Testis (tissue), 3 donors: Measurements from ENCODE around the gene ADIPOR1. TPM values are rescaled to one million over a fixed set of nuclear protein-coding genes. Genes with fewer than 3 reads are reported as not detected.

Experiments
- DNase-seq: peaks from one replicate; pipeline ENCODE4 v3.0.0-alpha.2; 2019
- H3K27ac ChIP-seq, 2 donors: fragments of 200-600 bp; sonication (generic); one replicate each; pipeline ENCODE4 v1.5.1; 2019
- H3K27me3 ChIP-seq: fragments of 200-600 bp; sonication (generic); one replicate; pipeline ENCODE4 v1.5.1; 2019
- H3K36me3 ChIP-seq: fragments of 200-600 bp; sonication (generic); one replicate; pipeline ENCODE4 v1.5.1; 2017; ENCODE audit warnings: low read depth; ENCODE audit errors: missing control alignments
- H3K4me1 ChIP-seq: fragments of 200-600 bp; sonication (generic); one replicate; pipeline ENCODE4 v1.5.1; 2019
- H3K4me3 ChIP-seq, 2 donors: fragments of 200-600 bp; sonication (generic); one replicate each; pipeline ENCODE4 v1.5.1; 2017 to 2019
- H3K9me3 ChIP-seq: fragments of 200-600 bp; sonication (generic); one replicate; pipeline ENCODE4 v1.5.1; 2017
- CTCF ChIP-seq, 3 experiments: fragments of 450-650 bp in 2 of 3; fragments of 200-600 bp in 1 of 3; sonication (generic) in 1 of 3; IDR thresholded peaks; one replicate each; pipeline ENCODE4 v1.5.1; 2016 to 2019; ENCODE audit warnings: antibody characterized with exemption in 3 of 3, mild to moderate bottlenecking in 2 of 3, moderate library complexity in 1 of 3
- POLR2A ChIP-seq: fragments of 450-650 bp; IDR thresholded peaks from one replicate; pipeline ENCODE4 v1.6.1; 2017; ENCODE audit warnings: antibody characterized with exemption, mild to moderate bottlenecking, moderate library complexity
- WGBS, 2 donors: methylation state at CpG; one replicate each; pipeline ENCODE4 v1.1.5; 2018; 5-methylcytosine and 5-hydroxymethylcytosine counted together
- intact Hi-C: fragments of 100-400 bp; cut with DNase I; formaldehyde crosslinking; loops from one replicate; pipeline ENCODE4 v1.15.1; 2023; ENCODE audit warnings: low total_unique reads
- polyA plus RNA-seq: library from polyadenylated mRNA; stranded (reverse); fragments of 350-450 nt; fragmentation: Illumina TruSeq; extraction: RNeasy Lipid Tissue Mini Kit (QIAGEN cat#74804); gene quantifications from one replicate; pipeline ENCODE4 v1.2.3, GENCODE V29; 2014; ENCODE audit warnings: low read depth, low replicate concordance; ENCODE audit not compliant: insufficient read depth
- total RNA-seq, 2 donors: library from RNA; depleted of rRNA; stranded (reverse); fragments of >200 nt; gene quantifications; one replicate each; pipeline ENCODE4 v1.2.3, GENCODE V29; 2016

The ADIPOR1 gene
- total and polyA plus RNA-seq, 3 donors from 2014 or later: 114 to 164 (median 157) TPM

GRCh38 chr1:202959276-202959620 lies 1.1 kb upstream of the ADIPOR1 start:
- no peak for DNase-seq
- H3K36me3 ChIP-seq: no peaks in the 10 kb centered on the region
- H3K9me3 ChIP-seq: no peaks in the 10 kb centered on the region
- no peaks in the 10 kb centered on the region for H3K27me3 ChIP-seq
- no peak overlapping the region for H3K27ac ChIP-seq
- H3K4me3 ChIP-seq: no peak overlapping the region
- peaks cover 26% of the 10 kb centered on the region for H3K4me1 ChIP-seq
- intact Hi-C loops: no loop called here
- no peak for TF ChIP-seq CTCF (IDR thresholded peaks at IDR 0.05)
- WGBS, 2 donors: 56 to 70% methylated on average over 1 of the region's 1 CpG

DNA sequence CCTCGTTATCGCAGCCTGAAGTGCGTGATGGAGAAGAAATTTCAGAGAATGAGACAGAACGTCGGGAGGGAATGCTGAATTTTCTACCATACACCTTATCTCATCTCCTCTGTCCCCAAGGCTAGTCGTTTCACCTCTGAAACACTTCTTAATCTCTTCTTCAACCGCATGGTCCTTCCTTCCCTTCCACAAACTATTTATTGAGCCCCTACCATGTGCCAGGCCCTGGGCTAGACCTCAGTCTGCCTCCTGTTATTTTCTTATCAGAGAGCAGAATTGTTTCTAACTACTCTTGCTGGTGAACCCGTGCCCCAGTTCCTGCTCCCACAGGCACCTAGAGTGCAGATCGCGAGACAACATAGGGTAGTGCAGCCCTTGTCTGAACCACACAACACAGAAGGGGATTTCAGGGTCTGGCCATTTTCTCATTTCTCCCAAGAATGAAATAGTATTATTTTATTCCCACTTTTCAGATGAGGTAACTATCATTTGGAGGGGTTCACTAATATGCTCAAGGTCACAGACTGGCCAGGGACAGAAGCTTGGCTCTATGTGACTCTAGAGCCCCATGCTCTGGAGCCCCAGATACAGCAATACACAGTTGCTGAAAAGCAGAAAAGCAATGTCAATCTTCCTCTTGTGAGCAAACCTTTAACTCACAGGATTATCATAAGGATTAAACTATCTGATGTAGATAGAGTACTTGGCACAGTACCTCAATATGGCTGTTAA lies 598 bp upstream of the ADIPOR1 start:
- H3K4me3 ChIP-seq: peak overlapping the region; percentile 91 to 96
- H3K36me3 ChIP-seq: no peaks in the 10 kb centered on the region
- TF ChIP-seq POLR2A: no peak
- TF ChIP-seq CTCF (IDR thresholded peaks at IDR 0.05): no peak
- peaks cover 31% of the 10 kb centered on the region for H3K4me1 ChIP-seq
- intact Hi-C loops: no loop called here
- H3K27me3 ChIP-seq: no peaks in the 10 kb centered on the region
- H3K9me3 ChIP-seq: no peaks in the 10 kb centered on the region
- WGBS, 2 donors: 0 to 3% methylated on average over 10 of the region's 10 CpGs
- DNase-seq: no peak
- peak overlapping the region; percentile 92 to 98 for H3K27ac ChIP-seq

- peak overlapping the region in 1 of 2 donors; percentile 98 for H3K27ac ChIP-seq
- no peaks in the 10 kb centered on the region for H3K36me3 ChIP-seq
- 46 to 53% methylated on average over 6 of the region's 6 CpGs for WGBS, 2 donors
- H3K9me3 ChIP-seq: no peaks in the 10 kb centered on the region
- intact Hi-C loops: no loop called here
- TF ChIP-seq POLR2A (no peak), CTCF (IDR thresholded peaks at IDR 0.05) (no peak)
- peaks cover 39% of the 10 kb centered on the region for H3K4me1 ChIP-seq
- no peak for DNase-seq
- H3K4me3 ChIP-seq: peak overlapping the region; percentile 91 to 96
- no peaks in the 10 kb centered on the region for H3K27me3 ChIP-seq
Observed at GRCh38 chr1:202956969-202957368, 1.1 kb downstream of the ADIPOR1 start.

DNA sequence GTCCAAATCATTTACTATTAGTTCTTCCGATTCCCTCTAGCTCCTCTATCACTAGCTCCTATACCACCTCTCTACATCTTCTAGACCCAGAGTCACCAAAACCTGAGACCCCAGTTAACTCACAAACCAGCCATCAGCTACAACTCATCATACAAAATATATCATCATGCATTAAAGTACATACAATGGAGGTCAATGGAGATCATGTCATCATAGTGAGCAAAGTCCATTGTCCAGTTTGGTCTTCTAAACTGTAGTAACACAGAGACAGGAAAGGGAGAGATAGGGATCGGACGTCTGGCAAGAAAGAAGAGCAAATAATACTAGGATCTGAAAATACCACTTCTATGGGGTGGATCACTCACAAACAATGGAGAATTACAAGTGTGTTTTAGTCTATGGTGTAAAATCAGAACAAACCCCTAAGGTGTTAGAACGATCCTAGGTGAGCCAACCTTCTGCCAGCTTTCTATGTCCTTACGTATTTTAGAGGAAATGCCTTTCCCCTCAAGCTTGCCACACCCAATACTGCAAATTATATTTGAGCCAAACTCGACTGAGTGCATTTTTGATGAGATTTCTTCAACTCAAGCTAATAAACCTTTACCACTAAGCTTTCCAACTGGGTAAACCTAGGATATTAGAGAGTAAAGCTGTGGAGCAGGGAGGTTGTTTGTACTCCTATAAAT lies 3.9 kb downstream of the ADIPOR1 start:
- Histone ChIP-seq H3K9me3 (no peaks in the 10 kb centered on the region), H3K27ac (peak overlapping the region in 1 of 2 donors; percentile 12), H3K4me1 (peaks cover 47% of the 10 kb centered on the region), H3K36me3 (no peaks in the 10 kb centered on the region), H3K4me3 (no peak overlapping the region), H3K27me3 (no peaks in the 10 kb centered on the region)
- no peak for DNase-seq
- 77 to 78% methylated on average over 6 of the region's 6 CpGs for WGBS, 2 donors
- intact Hi-C loops: no loop called here
- TF ChIP-seq POLR2A (no peak), CTCF (IDR thresholded peaks at IDR 0.05) (no peak)
